Neural progenitor cell (in vitro differentiated cells): ENCODE measurements around the gene LATS1.

ENCODE experiments used
- CTCF ChIP-seq: fragments of 200-600 bp; sonication (generic); IDR thresholded peaks from 2 replicates; pipeline ENCODE4 v1.5.1; 2017; ENCODE audit warnings: antibody characterized with exemption, mild to moderate bottlenecking
- EZH2 ChIP-seq: fragments of 200-600 bp; sonication (generic); IDR thresholded peaks from 2 replicates; pipeline ENCODE4 v1.6.1; 2017; ENCODE audit warnings: antibody characterized with exemption, mild to moderate bottlenecking, moderate library complexity
- EZH2phosphoT487 ChIP-seq: fragments of 200-600 bp; sonication (generic); IDR thresholded peaks from 2 replicates; pipeline ENCODE4 v1.6.1; 2017; ENCODE audit warnings: antibody characterized with exemption

GRCh38 chr6:149727793-149728498 lies 10.0 kb upstream of the LATS1 start:
- TF ChIP-seq EZH2phosphoT487 (no peak), EZH2 (no peak), CTCF (no peak)
